CD4-positive, alpha-beta T cell (primary cell): Measurements from ENCODE around the gene DNAH9. TPM values are rescaled to one million over a fixed set of nuclear protein-coding genes. Genes with fewer than 3 reads are reported as not detected.

Experiments used
- ATAC-seq: fragments of 200-7000 bp; cut with Tn5 transposase; one replicate; pipeline ENCODE4 v1.10.0; 2022; ENCODE audit warnings: mild to moderate bottlenecking; ENCODE audit not compliant: poor library complexity
- CTCF ChIA-PET: fragments of 350-600 bp; sonication (Branson Sonifier 250); formaldehyde crosslinking; loops from one replicate; lab custom pipeline; 2021; ENCODE audit warnings: antibody characterized with exemption, inconsistent platforms; lab: Charles Lee
- POLR2A ChIA-PET: fragments of 350-600 bp; sonication (Branson Sonifier 250); formaldehyde crosslinking; loops from one replicate; lab custom pipeline; 2021; ENCODE audit warnings: antibody characterized with exemption, inconsistent platforms; lab: Charles Lee
- DNase-seq, 14 experiments: peaks; one replicate each; pipeline ENCODE4 v3.0.0-alpha.2; 2013 to 2020; ENCODE audit warnings: mixed read lengths in 2 of 14
- H3K27ac ChIP-seq, 2 donors: one replicate each; pipeline versions ENCODE4 v1.5.1 to v1.7.0; 2013; ENCODE audit warnings: low read length in 2 of 2, low read depth in 1 of 2, mild to moderate bottlenecking in 1 of 2
- H3K27me3 ChIP-seq, 2 experiments: 1 replicate in 1 of 2; 2 replicates in 1 of 2; pipeline versions ENCODE4 v1.6.1 to v1.7.0; 2013; ENCODE audit warnings: low read length in 2 of 2, control low read depth in 1 of 2, mild to moderate bottlenecking in 1 of 2, moderate library complexity in 1 of 2; ENCODE audit not compliant: insufficient read depth in 2 of 2, control insufficient read depth in 1 of 2
- H3K36me3 ChIP-seq: one replicate; pipeline ENCODE4 v1.6.1; 2013; ENCODE audit warnings: low read length, control low read depth; ENCODE audit not compliant: insufficient read depth
- H3K4me1 ChIP-seq: one replicate; pipeline ENCODE4 v1.6.1; 2013; ENCODE audit warnings: low read length, control low read depth; ENCODE audit not compliant: insufficient read depth
- H3K4me3 ChIP-seq: one replicate; pipeline ENCODE4 v1.5.1; 2013; ENCODE audit warnings: mild to moderate bottlenecking, low read length, moderate library complexity
- H3K9me3 ChIP-seq, 2 experiments: 1 replicate in 1 of 2; 2 replicates in 1 of 2; pipeline versions ENCODE4 v1.6.1 to v1.7.0; 2013; ENCODE audit warnings: low read length in 2 of 2, mild to moderate bottlenecking in 2 of 2, control low read depth in 1 of 2, moderate library complexity in 1 of 2; ENCODE audit not compliant: control insufficient read depth in 1 of 2, insufficient read depth in 1 of 2
- H3K27ac Mint-ChIP-seq: one replicate; pipeline ENCODE4 v1.8.0; 2020; ENCODE audit warnings: mixed read lengths
- H3K27me3 Mint-ChIP-seq: one replicate; pipeline ENCODE4 v1.8.0; 2021; ENCODE audit warnings: mixed read lengths
- H3K36me3 Mint-ChIP-seq: one replicate; pipeline ENCODE4 v1.8.0; 2021; ENCODE audit warnings: low read depth, mixed read lengths
- H3K4me1 Mint-ChIP-seq: one replicate; pipeline ENCODE4 v1.8.0; 2021; ENCODE audit warnings: low read depth, mixed read lengths
- H3K4me3 Mint-ChIP-seq: one replicate; pipeline ENCODE4 v1.8.0; 2020; ENCODE audit warnings: mild to moderate bottlenecking, mixed read lengths
- H3K9me3 Mint-ChIP-seq: one replicate; pipeline ENCODE4 v1.8.0; 2020; ENCODE audit warnings: mixed read lengths
- intact Hi-C, 2 experiments: fragments of 100-400 bp; cut with DNase I in 1 of 2; cut with micrococcal nuclease in 1 of 2; formaldehyde crosslinking; loops; one replicate each; pipeline versions ENCODE4 v1.15.1 to v1.9.0; 2023 to 2025; cut with DNase I, micrococcal nuclease
- total RNA-seq, 174 experiments: library from RNA in 2 of 174; stranded (reverse) in 2 of 174; gene quantifications; one replicate each; pipeline ENCODE4 v1.2.3 and lab custom pipeline; 2021 to 2026
- TF ChIP-seq, protein P1 (sequence below): fragments of 200-600 bp; IDR thresholded peaks from one replicate; pipeline ENCODE4 v1.8.0; 2022; ENCODE audit warnings: antibody characterized with exemption, mild to moderate bottlenecking

DNAH9 gene
- total RNA-seq, 2 experiments from 2014 or later: not detected

DNA sequence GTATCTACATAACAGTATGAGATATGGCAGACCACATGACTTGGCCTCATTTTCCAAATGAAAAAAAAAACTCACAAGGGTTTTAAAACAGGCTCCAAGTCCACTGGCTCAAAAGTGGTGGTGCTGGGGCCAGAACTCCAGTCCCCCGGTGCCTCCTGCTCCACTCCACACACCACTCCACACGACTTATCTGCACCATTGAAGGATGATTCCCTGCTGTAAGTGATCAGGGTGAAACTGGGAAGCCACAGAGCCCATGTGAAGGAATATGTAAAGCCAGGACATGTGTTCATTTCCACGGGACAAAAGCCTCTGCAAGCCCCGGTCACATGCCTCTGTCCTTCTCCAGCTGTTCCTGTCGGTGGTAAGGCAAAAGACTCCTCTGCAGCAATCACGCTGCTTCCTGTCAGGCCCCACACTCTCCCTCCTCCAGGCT is 301.8 kb downstream of the DNAH9 start:
- Mint-ChIP-seq H3K27ac (no peak overlapping the region), H3K4me3 (no peak overlapping the region), H3K4me1 (no peaks in the 10 kb centered on the region), H3K9me3 (peaks cover 2% of the 10 kb centered on the region), H3K27me3 (no peaks in the 10 kb centered on the region), H3K36me3 (no peaks in the 10 kb centered on the region)
- ChIA-PET POLR2A (no interaction called here), CTCF (no interaction called here)
- DNase-seq (no peak), ATAC-seq (no peak)
- TF ChIP-seq, protein P1, sequence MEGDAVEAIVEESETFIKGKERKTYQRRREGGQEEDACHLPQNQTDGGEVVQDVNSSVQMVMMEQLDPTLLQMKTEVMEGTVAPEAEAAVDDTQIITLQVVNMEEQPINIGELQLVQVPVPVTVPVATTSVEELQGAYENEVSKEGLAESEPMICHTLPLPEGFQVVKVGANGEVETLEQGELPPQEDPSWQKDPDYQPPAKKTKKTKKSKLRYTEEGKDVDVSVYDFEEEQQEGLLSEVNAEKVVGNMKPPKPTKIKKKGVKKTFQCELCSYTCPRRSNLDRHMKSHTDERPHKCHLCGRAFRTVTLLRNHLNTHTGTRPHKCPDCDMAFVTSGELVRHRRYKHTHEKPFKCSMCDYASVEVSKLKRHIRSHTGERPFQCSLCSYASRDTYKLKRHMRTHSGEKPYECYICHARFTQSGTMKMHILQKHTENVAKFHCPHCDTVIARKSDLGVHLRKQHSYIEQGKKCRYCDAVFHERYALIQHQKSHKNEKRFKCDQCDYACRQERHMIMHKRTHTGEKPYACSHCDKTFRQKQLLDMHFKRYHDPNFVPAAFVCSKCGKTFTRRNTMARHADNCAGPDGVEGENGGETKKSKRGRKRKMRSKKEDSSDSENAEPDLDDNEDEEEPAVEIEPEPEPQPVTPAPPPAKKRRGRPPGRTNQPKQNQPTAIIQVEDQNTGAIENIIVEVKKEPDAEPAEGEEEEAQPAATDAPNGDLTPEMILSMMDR: no peak
- intact Hi-C loops: no loop called here
- H3K4me1 ChIP-seq: no peaks in the 10 kb centered on the region
- peaks cover 0 to 5% of the 10 kb centered on the region in 2 experiments for H3K9me3 ChIP-seq
- no peaks in the 10 kb centered on the region for H3K36me3 ChIP-seq
- no peaks in the 10 kb centered on the region for H3K27me3 ChIP-seq
- no peak overlapping the region for H3K4me3 ChIP-seq
- H3K27ac ChIP-seq: no peak overlapping the region

DNA sequence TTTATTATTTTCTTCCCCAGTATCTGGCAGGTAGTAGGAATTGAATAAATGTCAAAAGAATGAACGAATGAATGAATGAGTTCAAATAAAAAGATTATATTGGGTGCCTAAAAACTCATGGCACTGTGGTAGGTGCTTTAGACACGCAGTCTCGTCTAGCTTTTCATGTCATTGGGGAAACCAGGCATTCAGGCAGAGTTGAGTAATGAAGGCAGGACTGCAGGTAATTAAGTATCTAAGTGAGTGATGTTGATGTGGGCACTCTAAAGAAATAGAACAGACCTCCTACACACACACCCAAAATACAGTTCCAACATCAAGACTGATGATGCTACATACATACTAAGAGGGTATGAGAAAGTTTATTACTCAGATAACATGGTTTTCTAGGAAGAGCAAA is 302.4 kb downstream of the DNAH9 start:
- no peaks in the 10 kb centered on the region for H3K4me1 ChIP-seq
- no peak overlapping the region for H3K4me3 ChIP-seq
- ATAC-seq: no peak
- H3K4me3 Mint-ChIP-seq: no peak overlapping the region
- no peaks in the 10 kb centered on the region for H3K36me3 ChIP-seq
- ChIA-PET CTCF (no interaction called here), POLR2A (no interaction called here)
- H3K27ac Mint-ChIP-seq: no peak overlapping the region
- DNase-seq: no peak
- H3K27me3 Mint-ChIP-seq: no peaks in the 10 kb centered on the region
- no peaks in the 10 kb centered on the region for H3K4me1 Mint-ChIP-seq
- H3K36me3 Mint-ChIP-seq: no peaks in the 10 kb centered on the region
- peaks cover 0 to 5% of the 10 kb centered on the region in 2 experiments for H3K9me3 ChIP-seq
- H3K27ac ChIP-seq: no peak overlapping the region
- H3K27me3 ChIP-seq: no peaks in the 10 kb centered on the region
- peaks cover 2% of the 10 kb centered on the region for H3K9me3 Mint-ChIP-seq
- intact Hi-C loops: no loop called here
- TF ChIP-seq, protein P1: no peak

DNA sequence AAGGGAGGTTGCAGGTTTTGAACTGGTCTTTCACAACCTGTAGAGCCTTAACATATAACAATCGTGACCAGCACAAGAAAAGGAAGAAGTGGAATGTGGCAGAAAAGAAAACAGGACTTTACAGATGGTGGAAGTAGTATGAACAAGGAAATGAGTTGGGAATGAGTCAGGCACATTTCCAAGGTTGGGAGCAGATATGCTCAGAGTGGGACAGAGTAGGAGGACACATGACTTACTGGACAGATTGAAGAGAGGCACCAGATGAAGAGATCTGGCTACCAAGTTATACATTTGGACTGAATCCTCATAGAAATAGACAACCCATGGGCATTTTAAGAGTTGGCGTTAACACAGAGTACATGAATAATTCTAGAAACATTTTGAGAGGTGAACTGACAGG is 303.7 kb downstream of the DNAH9 start:
- POLR2A ChIA-PET: no interaction called here
- no peaks in the 10 kb centered on the region for H3K27me3 Mint-ChIP-seq
- CTCF ChIA-PET: interaction anchor here (1.5 kb wide), 1 partner anchor 9 kb away, joined by 3 read pairs; no protein-coding TSS in a partner anchor
- Histone ChIP-seq H3K27ac (no peak overlapping the region), H3K36me3 (no peaks in the 10 kb centered on the region), H3K4me3 (no peak overlapping the region), H3K27me3 (no peaks in the 10 kb centered on the region), H3K4me1 (no peaks in the 10 kb centered on the region), H3K9me3 (peaks cover 0 to 5% of the 10 kb centered on the region in 2 experiments)
- H3K36me3 Mint-ChIP-seq: no peaks in the 10 kb centered on the region
- peaks cover 5% of the 10 kb centered on the region for H3K9me3 Mint-ChIP-seq
- TF ChIP-seq, protein P1: no peak
- intact Hi-C loops: no loop called here
- ATAC-seq (no peak), DNase-seq (no peak)
- H3K4me1 Mint-ChIP-seq: no peaks in the 10 kb centered on the region
- H3K27ac Mint-ChIP-seq: no peak overlapping the region
- no peak overlapping the region for H3K4me3 Mint-ChIP-seq
